Tibial nerve (tissue), 3 donors: ENCODE data around the gene ADGRL3.

Experiments
- POLR2A ChIP-seq, 2 donors: fragments of 450-650 bp; IDR thresholded peaks; one replicate each; pipeline ENCODE4 v1.6.1; 2017; ENCODE audit warnings: antibody characterized with exemption in 2 of 2, mild to moderate bottlenecking in 2 of 2, moderate library complexity in 2 of 2
- TF ChIP-seq, protein P1 (sequence below), 5 experiments: fragments of 200-600 bp in 3 of 5; fragments of 450-650 bp in 2 of 5; sonication (generic) in 3 of 5; IDR thresholded peaks; one replicate each; pipeline ENCODE4 v1.5.1; 2016 to 2019; ENCODE audit warnings: antibody characterized with exemption in 5 of 5, mild to moderate bottlenecking in 3 of 5, moderate library complexity in 2 of 5

DNA sequence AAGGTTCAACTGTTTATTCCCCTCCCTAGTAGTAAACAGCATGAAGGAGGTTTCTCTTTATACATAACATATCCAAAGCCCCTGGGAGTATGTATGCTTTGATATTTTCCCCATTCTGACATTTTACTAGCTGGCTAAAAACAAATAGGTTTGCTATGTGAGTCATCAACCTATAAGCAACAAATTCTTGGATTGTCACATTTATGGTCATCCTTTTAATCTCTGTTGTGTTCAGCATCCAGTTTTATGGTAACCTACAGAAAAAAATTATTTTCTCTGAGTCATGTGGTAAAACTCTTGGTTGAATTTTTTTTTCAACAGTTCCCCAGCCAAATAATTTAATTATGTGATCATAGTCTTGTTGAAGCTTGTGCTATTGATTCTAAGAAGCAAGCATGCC is 734.1 kb downstream of the ADGRL3 start:
- TF ChIP-seq, protein P1, sequence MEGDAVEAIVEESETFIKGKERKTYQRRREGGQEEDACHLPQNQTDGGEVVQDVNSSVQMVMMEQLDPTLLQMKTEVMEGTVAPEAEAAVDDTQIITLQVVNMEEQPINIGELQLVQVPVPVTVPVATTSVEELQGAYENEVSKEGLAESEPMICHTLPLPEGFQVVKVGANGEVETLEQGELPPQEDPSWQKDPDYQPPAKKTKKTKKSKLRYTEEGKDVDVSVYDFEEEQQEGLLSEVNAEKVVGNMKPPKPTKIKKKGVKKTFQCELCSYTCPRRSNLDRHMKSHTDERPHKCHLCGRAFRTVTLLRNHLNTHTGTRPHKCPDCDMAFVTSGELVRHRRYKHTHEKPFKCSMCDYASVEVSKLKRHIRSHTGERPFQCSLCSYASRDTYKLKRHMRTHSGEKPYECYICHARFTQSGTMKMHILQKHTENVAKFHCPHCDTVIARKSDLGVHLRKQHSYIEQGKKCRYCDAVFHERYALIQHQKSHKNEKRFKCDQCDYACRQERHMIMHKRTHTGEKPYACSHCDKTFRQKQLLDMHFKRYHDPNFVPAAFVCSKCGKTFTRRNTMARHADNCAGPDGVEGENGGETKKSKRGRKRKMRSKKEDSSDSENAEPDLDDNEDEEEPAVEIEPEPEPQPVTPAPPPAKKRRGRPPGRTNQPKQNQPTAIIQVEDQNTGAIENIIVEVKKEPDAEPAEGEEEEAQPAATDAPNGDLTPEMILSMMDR (IDR thresholded peaks at IDR 0.05), result no peak
- TF ChIP-seq POLR2A (IDR thresholded peaks at IDR 0.05), result no peak
